C4-2B (cell line): Measurements from ENCODE around the gene SEMA6A.

Experiments
- H3K27ac ChIP-seq: fragments of 450-650 bp; 2 replicates; pipeline ENCODE4 v1.5.1; 2017
- CTCF ChIP-seq: fragments of 450-650 bp; conservative IDR thresholded peaks from 2 replicates; pipeline ENCODE4 v1.5.1; 2017; ENCODE audit warnings: mild to moderate bottlenecking
- ZFX ChIP-seq: fragments of 450-650 bp; IDR thresholded peaks from 2 replicates; pipeline ENCODE4 v1.6.1; 2017

SEMA6A gene

GRCh38 chr5:116605310-116606070 is 30.9 kb upstream of the SEMA6A start:
- TF ChIP-seq CTCF (no peak), ZFX (no peak)
- H3K27ac ChIP-seq, result no peak overlapping the region

GRCh38 chr5:116604805-116605204 is 30.2 kb upstream of the SEMA6A start:
- TF ChIP-seq ZFX (no peak), CTCF (no peak)
- no peak overlapping the region for H3K27ac ChIP-seq

GRCh38 chr5:116600876-116601275 is 26.3 kb upstream of the SEMA6A start:
- no peak for TF ChIP-seq ZFX
- no peak for TF ChIP-seq CTCF
- no peak overlapping the region for H3K27ac ChIP-seq

- H3K27ac ChIP-seq, result no peak overlapping the region
- TF ChIP-seq CTCF (no peak), ZFX (no peak)
Measured at GRCh38 chr5:116598911-116599310, 24.3 kb upstream of the SEMA6A start.

- TF ChIP-seq ZFX (no peak), CTCF (no peak)
- H3K27ac ChIP-seq, result no peak overlapping the region
Measured at GRCh38 chr5:116595498-116595897, 20.9 kb upstream of the SEMA6A start.

- TF ChIP-seq ZFX (no peak), CTCF (no peak)
- no peak overlapping the region for H3K27ac ChIP-seq
Measured at GRCh38 chr5:116593340-116593739, 18.7 kb upstream of the SEMA6A start.

- no peak overlapping the region for H3K27ac ChIP-seq
- TF ChIP-seq ZFX, result no peak
- TF ChIP-seq CTCF, result no peak
Measured at GRCh38 chr5:116585227-116585626, 10.6 kb upstream of the SEMA6A start.
